GM19099 (cell line): ENCODE measurements around the gene CTRB2.

ENCODE experiments used
- POLR2A ChIP-seq: IDR thresholded peaks from 3 replicates; pipeline ENCODE4 v1.6.1; 2011; ENCODE audit warnings: low read depth; ENCODE audit not compliant: insufficient read length; ENCODE audit errors: extremely low read depth

Gene CTRB2

DNA sequence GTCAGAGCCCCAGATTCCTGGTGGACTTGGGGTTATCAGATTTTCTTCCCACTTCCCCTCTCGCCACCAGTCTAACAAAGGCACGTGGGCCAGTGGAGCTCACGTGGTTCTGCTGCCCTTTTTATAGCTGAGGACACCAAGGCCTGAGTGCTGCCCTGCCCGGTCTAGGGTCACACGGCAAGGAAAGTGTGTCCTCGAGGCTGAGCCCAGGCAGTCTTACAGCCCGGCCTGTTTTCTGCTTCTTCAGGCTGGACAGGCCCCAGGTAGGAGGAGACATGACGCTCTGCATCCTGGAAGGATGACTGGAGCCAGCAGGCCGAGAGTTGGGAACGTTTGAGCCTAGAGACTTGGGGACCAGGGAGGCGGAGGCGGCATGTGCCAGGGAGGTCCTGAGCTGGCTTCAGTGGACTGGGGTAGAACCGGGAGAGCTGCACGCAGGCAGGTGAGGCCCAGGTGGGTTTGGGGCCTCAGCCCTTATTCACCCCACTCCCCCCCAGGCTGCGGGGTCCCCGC, 15.4 kb upstream of the CTRB2 start:
- TF ChIP-seq POLR2A, result no peak

DNA sequence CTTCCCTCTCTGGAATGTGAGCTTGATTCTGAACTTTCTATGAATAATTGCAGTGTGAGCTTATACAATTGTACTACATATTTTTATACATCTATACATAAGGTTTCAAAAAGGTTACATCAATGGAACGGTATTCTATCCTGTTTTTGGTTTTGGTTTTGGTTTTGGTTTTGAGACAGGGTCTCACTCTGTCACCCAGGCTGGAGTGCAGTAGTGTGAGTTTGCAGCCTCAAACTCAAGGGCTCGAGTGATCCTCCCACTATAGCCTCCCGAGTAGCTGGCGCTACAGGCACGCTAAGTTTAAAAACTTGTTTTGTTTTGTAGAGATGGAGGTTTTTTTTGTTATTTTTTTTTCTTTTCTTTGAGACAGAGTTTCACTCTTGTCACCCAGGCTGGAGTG, 12.9 kb upstream of the CTRB2 start:
- TF ChIP-seq POLR2A, result no peak

DNA sequence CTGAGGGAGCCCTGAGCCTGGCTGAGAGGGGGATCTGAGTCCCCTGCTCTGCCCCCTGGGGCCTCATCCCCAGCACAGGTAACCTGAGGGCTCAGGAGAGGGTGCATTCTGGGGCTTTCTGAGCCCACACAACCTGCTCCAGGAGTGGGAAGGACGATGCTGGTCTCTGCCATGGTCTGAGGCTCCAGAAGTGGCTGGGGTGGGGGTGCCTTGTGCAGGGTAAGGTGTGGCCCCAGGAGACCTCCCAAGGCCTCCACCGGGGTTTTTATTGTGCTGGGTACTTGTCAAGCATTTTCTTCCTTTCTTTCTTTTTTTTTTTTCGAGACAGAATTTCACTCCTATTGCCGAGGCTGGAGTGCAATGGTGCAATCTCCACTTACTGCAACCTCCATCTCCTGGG, 12.1 kb upstream of the CTRB2 start:
- TF ChIP-seq POLR2A, result no peak

DNA sequence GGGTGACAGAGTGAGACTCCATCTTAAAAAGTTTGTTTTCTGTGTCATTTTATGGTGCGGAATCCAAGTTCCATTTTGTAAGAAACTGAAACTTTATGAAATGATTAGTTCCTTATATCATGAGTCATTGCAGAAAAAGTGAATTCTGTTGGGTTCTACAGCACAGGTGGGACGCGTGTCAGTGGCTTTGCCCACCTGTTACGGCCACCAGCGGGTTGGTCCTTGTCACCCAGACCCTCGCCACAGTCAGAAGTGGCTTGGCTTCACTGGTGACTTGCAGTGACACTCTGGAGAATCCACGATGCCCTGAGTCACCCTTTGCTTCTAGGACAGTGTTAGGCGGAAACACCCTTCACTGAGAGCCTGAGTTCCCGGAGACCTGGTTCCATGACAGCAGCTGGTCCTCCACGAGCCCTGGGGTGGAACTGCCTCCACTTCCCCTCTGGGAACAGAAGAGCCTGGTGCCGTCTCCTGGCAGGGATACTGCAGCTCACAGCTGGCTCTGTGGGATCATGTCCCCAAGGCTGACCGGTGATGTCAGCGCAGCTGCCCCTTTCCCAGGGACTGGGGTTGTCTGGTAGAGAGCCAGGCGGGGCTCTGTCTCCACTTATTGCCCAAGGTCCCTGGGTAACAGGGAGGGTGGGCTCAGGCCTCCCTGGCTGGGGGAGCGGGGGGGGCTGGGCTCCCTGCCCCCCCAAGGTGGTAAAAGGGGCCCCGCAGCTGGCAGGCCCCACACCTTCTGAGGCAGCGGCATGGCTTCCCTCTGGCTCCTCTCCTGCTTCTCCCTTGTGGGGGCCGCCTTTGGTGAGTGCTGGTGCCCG, 11.5 kb upstream of the CTRB2 start, which contains the start of gene CTRB1:
Gene CTRB1, plus strand, starts transcription at position 733 of the 821 bp plus-strand sequence. Its CDS starts 20 bp downstream, at position 753.
- no peak for TF ChIP-seq POLR2A

DNA sequence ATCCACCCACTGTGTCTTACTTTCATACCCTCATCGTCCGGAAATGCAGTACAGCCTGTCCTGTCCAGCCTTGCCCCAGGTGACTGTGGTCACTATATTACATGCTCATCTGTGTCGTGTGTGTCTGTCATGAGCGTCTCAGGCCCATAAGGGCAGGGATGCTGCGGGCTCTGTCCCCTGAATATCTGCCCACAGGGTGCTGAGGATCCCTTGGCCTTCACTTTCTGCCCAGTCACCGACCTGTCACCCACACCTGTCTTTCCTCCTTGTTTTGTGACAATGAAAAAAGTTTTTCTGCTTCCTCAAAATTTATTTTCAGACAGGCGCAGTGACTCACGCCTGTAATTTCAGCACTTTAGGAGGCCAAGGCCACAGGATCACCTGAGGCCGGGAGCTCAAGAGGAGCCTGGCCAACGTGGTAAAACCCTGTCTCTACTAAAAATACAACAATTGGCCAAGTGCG, 10.5 kb upstream of the CTRB2 start:
- TF ChIP-seq POLR2A, result no peak

DNA sequence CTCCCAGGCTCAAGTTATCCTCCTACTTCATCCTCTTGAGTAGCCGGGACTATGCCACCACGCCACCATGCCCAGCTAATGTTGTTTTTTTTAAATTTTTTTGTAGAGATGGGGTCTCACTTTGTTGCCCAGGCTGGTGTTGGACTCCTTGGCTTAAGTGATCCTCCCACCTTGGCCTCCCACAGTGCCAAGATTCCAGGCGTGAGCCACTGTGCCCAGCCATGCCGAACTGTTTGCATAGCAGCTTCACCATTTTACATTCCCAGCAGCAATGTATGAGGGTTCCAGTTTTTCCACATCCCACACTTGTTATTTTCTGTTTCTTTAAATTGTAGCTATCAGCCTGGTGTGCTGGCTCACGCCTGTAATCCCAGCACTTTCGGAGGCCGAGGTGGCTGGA, 9.6 kb upstream of the CTRB2 start:
- no peak for TF ChIP-seq POLR2A

DNA sequence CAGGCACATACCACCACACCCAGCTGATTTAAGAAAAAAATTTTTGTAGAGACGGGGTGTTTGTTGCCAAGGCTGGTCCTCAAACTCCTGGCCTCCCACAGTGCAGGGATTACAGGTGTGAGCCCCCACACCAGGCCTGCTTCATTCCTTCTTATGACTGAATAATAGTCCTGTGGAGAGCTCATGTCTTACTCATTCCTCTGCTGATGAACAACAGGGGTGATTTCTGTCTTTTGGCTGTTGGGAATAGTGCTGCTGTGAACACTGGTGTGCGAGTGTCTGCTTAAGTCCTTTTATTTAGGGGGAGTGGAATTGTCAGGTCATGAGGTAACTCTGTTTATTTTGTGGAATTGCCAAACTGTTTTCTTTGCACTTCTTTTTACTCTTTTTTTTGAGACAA, 9.2 kb upstream of the CTRB2 start:
- TF ChIP-seq POLR2A, result no peak

DNA sequence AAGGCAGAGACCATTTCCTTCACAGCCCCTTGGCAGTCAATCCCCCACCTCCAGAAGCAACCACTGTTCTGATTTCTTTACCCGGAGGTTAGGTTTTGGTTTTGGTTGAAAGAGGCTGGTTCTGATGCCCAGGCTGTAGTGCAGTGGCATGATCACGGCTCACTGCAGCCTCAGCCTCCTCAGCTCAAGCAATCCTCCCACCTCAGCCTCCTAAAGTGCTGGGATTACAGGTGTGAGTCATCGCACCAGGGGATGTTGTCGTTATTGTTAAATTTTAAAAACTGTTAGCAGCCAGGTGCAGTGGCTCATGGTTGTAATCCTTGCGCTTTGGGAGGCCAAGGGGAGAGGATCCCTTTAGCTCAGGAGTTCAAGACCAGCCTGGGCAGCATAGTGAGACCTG, 3.0 kb upstream of the CTRB2 start:
- no peak for TF ChIP-seq POLR2A

DNA sequence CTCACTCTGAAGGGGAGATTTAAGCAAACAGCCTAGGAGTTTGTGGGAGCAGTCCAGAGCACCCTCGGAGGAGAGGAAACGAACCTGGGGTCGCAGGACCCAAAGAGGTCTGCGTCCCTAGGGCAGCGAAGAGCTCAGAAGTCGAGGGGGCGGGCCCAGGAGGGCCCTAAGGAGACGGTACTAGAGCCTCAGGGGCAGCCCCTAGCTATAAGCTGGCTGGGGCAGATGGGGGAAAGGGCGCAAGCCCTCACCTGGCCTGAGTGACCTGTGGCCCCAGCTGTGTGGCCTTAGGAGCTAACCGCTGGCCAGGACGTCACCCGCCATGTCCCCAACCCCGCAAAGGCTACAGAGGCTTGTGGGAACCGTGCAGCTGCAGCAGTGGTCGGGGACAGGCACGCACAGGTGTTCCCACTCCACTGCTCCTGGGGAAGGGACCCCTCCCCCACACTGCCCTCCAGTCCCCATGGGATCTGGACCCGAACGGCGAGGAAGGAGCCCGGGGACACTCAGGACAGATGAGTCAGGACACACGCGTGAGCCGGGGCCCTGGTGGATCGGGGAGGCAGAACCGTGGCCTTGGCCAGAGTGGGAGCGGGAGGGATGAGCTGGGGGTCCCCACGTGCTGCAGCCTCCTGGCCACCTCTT, 2.0 kb upstream of the CTRB2 start:
- TF ChIP-seq POLR2A, result no peak

DNA sequence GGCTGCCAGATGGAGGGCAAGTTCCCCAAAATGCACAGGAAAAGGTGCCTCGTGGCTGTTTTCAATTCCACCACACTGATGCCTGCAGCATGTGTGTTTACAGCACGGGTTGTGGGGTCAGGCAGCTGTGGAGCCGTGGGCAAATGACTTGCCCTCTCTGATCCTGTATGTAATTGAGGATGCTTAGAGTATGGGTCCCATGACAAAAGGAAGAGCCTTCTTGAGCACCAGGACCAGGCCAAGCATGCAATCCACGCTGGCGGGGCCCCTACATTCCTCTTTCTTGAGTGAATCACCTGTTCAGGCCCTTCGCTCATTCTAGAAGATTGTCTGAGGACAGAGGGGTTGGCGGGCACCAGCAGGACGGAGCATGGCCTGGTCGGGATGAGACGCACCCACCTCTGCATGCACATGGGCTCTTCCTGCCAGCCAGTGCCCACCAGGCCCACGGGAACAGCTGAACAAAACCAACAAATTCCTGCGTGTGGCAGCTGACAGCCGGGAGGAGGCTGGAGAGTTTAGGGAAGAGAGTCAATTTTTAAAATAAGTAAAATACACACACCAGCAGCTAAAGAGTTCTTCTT, 1.4 kb upstream of the CTRB2 start:
- TF ChIP-seq POLR2A, result no peak

DNA sequence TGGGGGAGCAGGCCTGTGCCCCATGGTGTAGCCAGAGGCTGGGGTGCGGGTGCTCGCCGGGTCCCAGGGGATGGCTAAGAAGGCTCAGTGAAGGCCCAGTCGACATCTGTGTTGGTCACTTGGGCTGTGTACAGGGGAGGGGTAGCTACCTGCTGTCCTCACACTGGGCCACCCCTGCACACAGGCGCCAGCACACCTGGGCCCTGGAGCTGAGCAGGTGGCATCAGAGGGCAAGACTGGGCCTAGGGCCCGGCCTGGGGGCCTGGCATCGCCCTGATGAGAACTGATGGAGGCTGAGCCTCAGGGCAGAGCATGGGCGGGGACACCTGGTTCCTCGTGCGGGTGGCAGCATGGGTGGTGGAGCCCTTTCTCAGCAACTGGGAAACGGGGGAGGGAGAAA, 870 bp upstream of the CTRB2 start:
- no peak for TF ChIP-seq POLR2A

DNA sequence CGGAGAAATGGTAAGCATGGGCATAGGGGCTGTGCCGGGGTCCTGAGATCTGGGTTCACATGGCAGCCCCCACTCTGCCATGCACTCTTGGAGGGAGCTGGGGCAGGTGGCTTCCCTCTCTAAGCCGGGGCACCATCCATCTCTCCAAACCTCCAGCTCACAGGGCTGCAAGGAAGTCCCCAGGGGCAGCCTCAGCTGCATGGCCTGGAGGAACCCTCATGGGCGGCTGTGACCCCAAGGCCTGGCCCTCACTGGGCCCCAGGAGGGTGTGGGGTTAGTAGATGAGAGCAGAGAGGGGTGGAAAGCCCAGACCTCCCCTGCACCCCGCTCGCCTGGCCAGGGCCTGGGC, 2.6 kb downstream of the CTRB2 start:
- TF ChIP-seq POLR2A, result no peak

DNA sequence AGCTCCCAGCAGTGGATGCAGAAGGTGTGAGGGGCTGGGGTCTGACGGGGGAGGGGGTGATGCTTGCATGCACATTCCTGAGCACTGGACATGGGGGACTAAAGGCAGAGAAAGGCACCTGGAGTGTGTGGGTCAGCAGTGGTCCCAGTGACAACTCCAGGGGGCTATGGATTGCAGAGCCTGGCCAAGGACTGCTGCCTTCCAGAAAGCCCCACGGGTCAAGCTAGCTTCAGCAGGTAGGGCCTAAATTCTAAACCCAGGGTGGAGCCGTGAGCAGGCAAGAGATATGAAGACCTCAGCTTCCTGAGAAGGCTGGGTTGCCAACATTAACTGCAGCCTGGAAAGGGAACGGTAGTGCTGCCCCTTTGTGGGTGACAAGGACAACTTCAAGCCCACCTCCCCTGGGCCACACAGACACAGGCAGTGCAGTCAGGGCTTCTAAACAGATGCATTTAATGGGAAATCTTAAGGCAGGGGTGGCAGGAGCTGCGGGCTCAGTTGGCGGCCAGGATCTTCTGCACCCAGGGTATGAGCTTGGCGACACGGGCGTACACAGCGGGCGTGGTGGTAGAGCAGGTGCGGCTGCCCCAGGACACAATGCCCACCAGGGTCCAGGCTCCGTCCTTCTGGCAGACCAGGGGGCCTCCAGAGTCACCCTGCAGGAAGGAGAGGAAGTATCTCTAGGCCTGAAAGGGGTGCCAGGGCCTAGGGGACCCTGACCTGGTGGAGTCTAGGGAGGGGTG, 3.1 kb downstream of the CTRB2 start:
- no peak for TF ChIP-seq POLR2A

DNA sequence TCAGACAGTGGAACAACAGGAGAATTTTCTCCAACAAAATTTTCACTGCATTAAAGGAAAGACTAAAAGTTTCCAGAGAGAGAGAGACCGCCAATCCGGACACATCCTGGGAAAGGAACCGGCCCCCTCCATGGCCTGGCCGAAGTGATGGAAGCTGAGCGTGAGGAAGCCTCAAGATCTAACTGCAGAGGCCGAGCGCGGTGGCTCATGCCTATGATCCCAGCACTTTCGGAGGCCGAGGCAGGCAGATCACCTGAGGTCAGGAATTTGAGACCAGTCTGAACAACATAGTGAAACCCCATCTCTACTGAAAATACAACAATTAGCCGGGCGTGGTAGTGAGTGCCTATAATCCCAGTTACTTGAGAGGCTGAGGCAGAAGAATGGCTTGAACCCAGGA, 3.9 kb downstream of the CTRB2 start:
- no peak for TF ChIP-seq POLR2A

DNA sequence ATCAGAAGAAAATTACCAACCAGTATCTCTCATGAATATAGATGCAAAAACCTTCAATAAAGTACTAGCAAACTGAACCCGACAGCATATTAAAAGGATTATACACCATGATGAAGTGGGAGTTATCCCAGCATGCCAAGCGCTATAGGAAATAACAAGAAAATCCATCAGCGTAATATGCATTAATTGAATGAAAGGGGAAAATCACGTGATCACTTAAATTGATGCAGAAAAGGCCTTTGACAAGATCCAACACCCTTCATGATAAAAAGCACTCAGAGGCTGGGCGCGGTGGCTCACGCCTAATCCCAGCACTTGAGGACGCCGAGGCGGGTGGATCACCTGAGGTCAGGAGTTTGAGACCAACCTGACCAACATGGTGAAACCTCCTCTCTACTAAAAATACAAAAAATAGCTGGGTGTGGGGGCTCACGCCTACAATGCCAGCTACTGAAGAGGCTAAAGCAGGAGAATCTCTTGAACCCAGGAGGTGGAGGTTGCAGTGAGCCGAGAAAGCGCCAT, 4.8 kb downstream of the CTRB2 start:
- TF ChIP-seq POLR2A, result no peak
